ENCODE measurements around the gene LRRC27. TPM values are rescaled to one million over a fixed set of nuclear protein-coding genes. Genes with fewer than 3 reads are reported as not detected.

Gene LRRC27
- total RNA-seq, 2 experiments from 2014 or later, result 3.3 to 3.9 TPM

DNA sequence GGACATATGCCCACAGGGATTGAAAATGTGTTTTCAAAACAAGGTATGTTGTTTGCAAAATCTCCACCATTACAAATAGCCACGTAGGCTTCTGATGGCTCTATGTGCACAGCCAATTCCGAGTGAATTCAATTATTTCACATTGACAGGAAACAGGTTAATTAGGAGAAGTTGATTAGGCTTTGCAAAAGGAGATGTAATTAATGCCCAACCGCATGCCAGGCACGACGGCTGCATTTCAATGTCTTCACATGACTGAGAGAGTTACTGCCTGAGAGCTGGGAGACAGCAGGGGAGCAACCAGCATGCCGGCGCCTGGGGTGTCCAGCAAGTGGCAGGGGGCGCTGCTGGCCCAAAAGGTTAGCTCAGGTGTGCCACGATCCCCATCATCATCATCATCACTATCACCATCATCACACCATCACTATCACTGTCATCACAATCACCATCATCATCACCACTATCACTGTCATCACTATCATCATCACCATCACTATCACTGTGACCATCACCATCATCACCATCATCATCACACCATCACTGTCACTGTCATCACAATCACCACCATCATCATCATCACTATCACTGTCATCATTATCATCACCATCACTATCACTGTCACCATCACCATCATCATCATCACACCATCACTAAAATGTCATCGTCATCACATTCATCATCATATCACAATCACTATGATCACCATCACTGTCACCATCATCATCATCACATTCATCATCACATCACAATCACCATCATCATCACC lies 95.2 kb downstream of the LRRC27 start:
- CTCF ChIA-PET, result no interaction called here
- no peaks in the 10 kb centered on the region for H3K36me3 Mint-ChIP-seq (ENCODE audit: low read depth)
- DNase-seq, result no peak
- H3K4me1 Mint-ChIP-seq, result no peaks in the 10 kb centered on the region
- no peaks in the 10 kb centered on the region for H3K27me3 Mint-ChIP-seq
- no peak overlapping the region for H3K4me3 Mint-ChIP-seq
- POLR2A ChIA-PET, result no interaction called here
- peaks cover 4% of the 10 kb centered on the region for H3K9me3 Mint-ChIP-seq
- H3K27ac Mint-ChIP-seq, result no peak overlapping the region

DNA sequence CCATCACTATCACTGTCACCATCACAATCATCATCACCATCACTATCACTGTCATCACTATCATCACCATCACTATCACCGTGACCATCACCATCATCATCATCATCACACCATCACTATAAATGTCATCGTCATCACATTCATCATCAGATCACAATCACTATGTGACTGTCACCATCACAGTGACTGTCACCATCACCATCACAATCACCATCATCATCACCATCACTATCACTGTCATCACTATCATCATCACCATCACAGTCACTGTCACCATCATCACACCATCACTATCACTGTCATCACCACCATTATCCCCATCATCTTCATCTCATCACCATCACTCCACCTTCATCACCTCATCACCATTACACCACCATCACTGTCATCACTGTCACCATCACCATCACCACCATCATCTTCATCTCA lies 96.0 kb downstream of the LRRC27 start:
- no peak for DNase-seq
- ChIA-PET POLR2A (no interaction called here), CTCF (no interaction called here)
- Mint-ChIP-seq H3K9me3 (peaks cover 4% of the 10 kb centered on the region), H3K36me3 (ENCODE audit: low read depth) (no peaks in the 10 kb centered on the region), H3K27ac (no peak overlapping the region), H3K27me3 (no peaks in the 10 kb centered on the region), H3K4me3 (no peak overlapping the region), H3K4me1 (no peaks in the 10 kb centered on the region)

DNA sequence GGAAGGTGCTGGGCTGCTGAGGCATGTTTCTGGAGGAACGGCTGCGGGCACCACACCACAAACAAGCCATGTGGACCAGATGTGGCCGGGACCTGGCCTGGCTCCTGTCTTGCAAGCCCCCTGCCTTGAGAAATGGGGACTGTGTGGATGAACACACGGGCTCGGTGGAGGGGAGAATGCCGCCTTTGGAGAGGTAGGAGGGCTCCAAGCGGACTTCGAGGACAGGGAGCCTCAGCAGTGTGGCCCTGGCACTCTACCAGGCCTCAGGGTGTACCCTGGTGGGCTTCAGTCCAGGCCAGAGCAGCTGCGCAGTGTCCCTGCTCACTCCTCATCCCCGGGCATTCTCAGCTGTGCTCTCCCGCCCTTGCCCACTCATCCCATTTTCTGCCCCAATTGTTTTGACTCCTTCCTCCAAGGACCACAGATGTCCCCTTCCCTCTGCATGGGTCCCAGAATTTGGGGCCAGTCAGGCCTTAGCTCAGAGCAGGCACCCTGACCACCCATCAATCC lies 96.5 kb downstream of the LRRC27 start:
- Mint-ChIP-seq H3K27ac (no peak overlapping the region), H3K4me1 (no peaks in the 10 kb centered on the region), H3K4me3 (no peak overlapping the region), H3K27me3 (no peaks in the 10 kb centered on the region), H3K36me3 (ENCODE audit: low read depth) (no peaks in the 10 kb centered on the region), H3K9me3 (peaks cover 4% of the 10 kb centered on the region)
- DNase-seq, result no peak
- ChIA-PET POLR2A (no interaction called here), CTCF (no interaction called here)

Other genes with a start within 250 kb of the LRRC27 start
- 1 to 10 TPM; 5.4 to 6.7 TPM for gene DPYSL4, start 145.2 kb upstream of the LRRC27 start, total RNA-seq
- 10 to 100 TPM; 17.4 to 18.2 TPM for gene STK32C, start 24.2 kb upstream of the LRRC27 start, total RNA-seq
- 1 to 10 TPM; 5.5 to 6.3 TPM for gene PWWP2B, start 65.0 kb downstream of the LRRC27 start, total RNA-seq
- 1 to 10 TPM; 9.3 to 9.5 TPM for gene INPP5A, start 205.6 kb downstream of the LRRC27 start, total RNA-seq